ENCODE data around the gene SV2B. TPM values are rescaled to one million over a fixed set of nuclear protein-coding genes. Genes with fewer than 3 reads are reported as not detected.

The SV2B gene
- total and polyA plus RNA-seq, 9 of the 15 experiments (the other 6 are each of a cell fraction or from before 2014, with no cell fraction given) = 0.01 to 0.25 (median 0.11) TPM

GRCh38 chr15:91320101-91320500 lies 220.0 kb downstream of the SV2B start (continued):
- TF ChIP-seq ZNF174 (CRISPR knock-in tag; IDR thresholded peaks at IDR 0.05) (no peak), ZNF395 (CRISPR knock-in tag; IDR thresholded peaks at IDR 0.05) (no peak)

GRCh38 chr15:91329914-91330313 lies 229.9 kb downstream of the SV2B start:
- Histone ChIP-seq H4K20me1 (replicated peaks; ENCODE audit: control insufficient read depth, insufficient read depth, low read length) (no peaks in the 10 kb centered on the region), H2AFZ (ENCODE audit: low read depth, low read length) (no peak overlapping the region), H3K27me3 (ENCODE audit: control insufficient read depth in 2 of 2, insufficient read depth in 2 of 2, low read length in 2 of 2) (peaks cover 0 to 4% of the 10 kb centered on the region in 2 experiments; a peak in 1 of 5 replicates), H3K9ac (ENCODE audit: insufficient read depth in 1 of 2, low read depth in 2 of 2, low read length in 2 of 2) (no peak overlapping the region), H3K9me3 (replicated peaks; ENCODE audit: control insufficient read depth, insufficient read depth, low read depth, low read length) (no peaks in the 10 kb centered on the region), H3K4me1 (replicated peaks in 1 of 2; ENCODE audit: control insufficient read depth in 2 of 2, insufficient read depth in 2 of 2, low read length in 2 of 2) (no peaks in the 10 kb centered on the region), H3K4me2 (ENCODE audit: insufficient read depth, low read length) (no peak overlapping the region), H3K36me3 (ENCODE audit: control insufficient read depth, insufficient read depth, low read length) (no peaks in the 10 kb centered on the region), H3K79me2 (ENCODE audit: control insufficient read depth, insufficient read depth, low read length) (no peaks in the 10 kb centered on the region), H3K4me3 (no peak overlapping the region), H3K27ac (ENCODE audit: extremely low read depth, low read depth, low read length) (no peak overlapping the region), H3K9me1 (ENCODE audit: control insufficient read depth, insufficient read depth, low read length) (no peaks in the 10 kb centered on the region)
- CTCF ChIA-PET (ENCODE audit: low intra/inter-chr PET ratio) = interaction anchor here (0.5 kb wide), 1 partner anchor 191 kb away, joined by 3 read pairs; no protein-coding TSS in a partner anchor
- in situ Hi-C loops (cut with MboI) = no loop called here
- 5% methylated on average over 1 of the region's 1 CpG for WGBS (ENCODE audit: insufficient coverage, low coverage, missing lambda C conversion rate)
- no TSS peak for BruUV-seq (replicated peaks)
- DNase-seq (ENCODE audit: extremely low read depth in 1 of 4, low spot score in 3 of 4) = no peak
- ATAC-seq = no peak
- no peak for FAIRE-seq
- intact Hi-C loops (cut with micrococcal nuclease) = no loop called here
- POLR2A ChIA-PET = interaction anchor here (0.5 kb wide), 1 partner anchor 255 kb away, joined by 3 read pairs; no protein-coding TSS in a partner anchor
- TF ChIP-seq CBFA2T2 (conservative IDR thresholded peaks at IDR 0.05) (no peak), SPI1 (IDR thresholded peaks at IDR 0.05; ENCODE audit: borderline replicate concordance, low read depth, low read length) (0 out of 2 replicates have a peak, but pooled peaks have one; percentile 7)

Data from K562 (cell line).